ENCODE data around the gene RFTN1. TPM values are rescaled to one million over a fixed set of nuclear protein-coding genes. Genes with fewer than 3 reads are reported as not detected.
A peak's percentile ranks its signal among the peaks of the same experiment; 100 is the strongest.

RFTN1 gene
- total RNA-seq, 2 experiments from 2014 or later = 55.7 to 56.4 TPM

DNA sequence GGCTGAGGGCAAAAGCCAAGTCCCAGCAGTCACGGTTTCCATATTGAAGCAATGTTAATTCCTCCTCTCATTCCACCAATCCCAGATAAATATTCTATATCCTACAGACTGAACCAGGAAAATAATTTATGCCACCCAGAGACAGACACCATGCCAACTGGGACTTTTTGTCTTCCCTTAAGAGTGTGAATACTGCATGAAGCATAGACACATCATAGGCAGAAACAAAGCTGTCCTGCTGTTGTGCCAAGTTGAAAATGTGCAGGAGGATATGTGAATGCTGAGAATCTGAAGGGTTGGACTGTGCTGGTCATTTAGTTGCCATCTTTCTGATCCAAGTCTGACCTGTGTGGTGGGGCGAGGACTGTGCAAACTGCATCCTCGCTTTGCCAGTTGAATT is 37.7 kb downstream of the RFTN1 start:
- Histone ChIP-seq H3K4me3 (ENCODE audit: low read length) (no peak overlapping the region), H3K27me3 (ENCODE audit: control insufficient read depth in 1 of 2, insufficient read depth in 2 of 2, low read length in 2 of 2) (no peaks in the 10 kb centered on the region), H3K9me3 (ENCODE audit: control insufficient read depth in 1 of 2, insufficient read depth in 1 of 2, low read length in 2 of 2) (no peaks in the 10 kb centered on the region), H3K36me3 (ENCODE audit: insufficient read depth, low read length) (peaks cover 25% of the 10 kb centered on the region), H3K27ac (ENCODE audit: low read depth in 1 of 2, low read length in 2 of 2) (no peak overlapping the region), H3K4me1 (ENCODE audit: insufficient read depth, low read length) (peaks cover 34% of the 10 kb centered on the region)
- Mint-ChIP-seq H3K4me3 (peak overlapping the region; percentile 34), H3K9me3 (peaks cover 2% of the 10 kb centered on the region), H3K36me3 (ENCODE audit: low read depth) (peaks cover 87% of the 10 kb centered on the region), H3K27ac (peak overlapping the region; percentile 52), H3K27me3 (no peaks in the 10 kb centered on the region), H3K4me1 (ENCODE audit: low read depth) (peaks cover 71% of the 10 kb centered on the region)
- ChIA-PET CTCF (interaction anchor here (1.2 kb wide), 1 partner anchor 41 kb away, joined by 3 read pairs; no protein-coding TSS in a partner anchor), POLR2A (interaction anchor here (0.6 to 1.8 kb wide), 4 partner anchors 21 to 162 kb away, joined by 3 to 5 read pairs (median 4); partner anchors contain the start of gene RFTN1)
- ATAC-seq (ENCODE audit: poor library complexity) = no peak
- DNase-seq = no peak
- TF ChIP-seq CTCF (IDR thresholded peaks at IDR 0.05) = no peak
- intact Hi-C loops (cut with DNase I, micrococcal nuclease) = no loop called here

DNA sequence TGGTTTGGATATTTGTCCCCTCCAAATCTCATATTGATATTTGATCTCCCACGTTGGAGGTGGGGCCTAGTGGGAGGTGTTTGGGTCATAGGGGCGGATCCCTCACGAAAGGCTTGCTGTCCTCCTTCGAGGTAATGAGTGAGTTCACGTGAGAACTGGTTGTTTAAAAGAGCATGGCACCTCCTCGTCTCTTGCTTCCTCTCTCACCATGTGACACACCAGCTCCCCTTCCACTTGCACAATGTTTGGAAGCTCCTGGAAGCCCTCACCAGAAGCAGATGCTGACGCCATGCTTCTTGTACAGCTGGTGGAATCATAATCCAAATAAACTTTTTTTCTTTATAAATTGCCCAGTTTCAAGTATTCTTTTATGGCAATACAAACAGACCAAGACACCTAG is 38.6 kb downstream of the RFTN1 start:
- peaks cover 28% of the 10 kb centered on the region for H3K36me3 ChIP-seq (ENCODE audit: insufficient read depth, low read length)
- H3K9me3 ChIP-seq (ENCODE audit: control insufficient read depth in 1 of 2, insufficient read depth in 1 of 2, low read length in 2 of 2) = no peaks in the 10 kb centered on the region
- TF ChIP-seq CTCF (IDR thresholded peaks at IDR 0.05) = no peak
- intact Hi-C loops (cut with DNase I, micrococcal nuclease) = no loop called here
- Mint-ChIP-seq H3K36me3 (ENCODE audit: low read depth) (peaks cover 96% of the 10 kb centered on the region), H3K9me3 (peaks cover 2% of the 10 kb centered on the region), H3K27me3 (no peaks in the 10 kb centered on the region), H3K4me1 (ENCODE audit: low read depth) (peaks cover 62% of the 10 kb centered on the region), H3K4me3 (no peak overlapping the region), H3K27ac (no peak overlapping the region)
- H3K27ac ChIP-seq (ENCODE audit: low read depth in 1 of 2, low read length in 2 of 2) = no peak overlapping the region
- ATAC-seq (ENCODE audit: poor library complexity) = no peak
- ChIA-PET POLR2A (no interaction called here), CTCF (no interaction called here)
- H3K4me3 ChIP-seq (ENCODE audit: low read length) = no peak overlapping the region
- DNase-seq = no peak
- peaks cover 34% of the 10 kb centered on the region for H3K4me1 ChIP-seq (ENCODE audit: insufficient read depth, low read length)
- no peaks in the 10 kb centered on the region for H3K27me3 ChIP-seq (ENCODE audit: control insufficient read depth in 1 of 2, insufficient read depth in 2 of 2, low read length in 2 of 2)

DNA sequence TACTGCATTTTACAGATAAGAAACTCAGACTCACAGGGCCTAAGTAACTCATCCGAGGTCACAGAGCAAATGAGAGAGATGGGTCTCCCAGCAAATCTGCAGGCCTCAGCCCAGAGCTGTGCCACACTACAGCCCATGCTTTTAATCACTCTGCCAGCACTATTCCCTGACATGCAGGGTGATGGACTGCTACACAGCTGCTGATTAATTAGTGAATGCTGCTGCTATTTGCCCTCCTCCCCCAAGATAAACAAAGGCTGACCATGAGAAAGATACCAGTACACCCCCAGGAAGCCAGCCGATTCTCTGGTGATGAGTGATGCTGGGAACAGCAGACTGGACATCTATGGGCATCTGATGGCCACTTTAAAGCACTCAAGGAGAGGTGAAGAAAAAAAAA is 39.3 kb downstream of the RFTN1 start:
- POLR2A ChIA-PET = no interaction called here
- peak overlapping the region; percentile 30 for H3K27ac Mint-ChIP-seq

More for the DNA sequence above, 39.3 kb downstream of the RFTN1 start:
- H3K36me3 Mint-ChIP-seq (ENCODE audit: low read depth) = peaks cover 95% of the 10 kb centered on the region
- intact Hi-C loops (cut with DNase I, micrococcal nuclease) = no loop called here
- Histone ChIP-seq H3K27me3 (ENCODE audit: control insufficient read depth in 1 of 2, insufficient read depth in 2 of 2, low read length in 2 of 2) (no peaks in the 10 kb centered on the region), H3K4me3 (ENCODE audit: low read length) (no peak overlapping the region), H3K36me3 (ENCODE audit: insufficient read depth, low read length) (peaks cover 28% of the 10 kb centered on the region), H3K27ac (ENCODE audit: low read depth in 1 of 2, low read length in 2 of 2) (no peak overlapping the region), H3K9me3 (ENCODE audit: control insufficient read depth in 1 of 2, insufficient read depth in 1 of 2, low read length in 2 of 2) (no peaks in the 10 kb centered on the region), H3K4me1 (ENCODE audit: insufficient read depth, low read length) (peaks cover 36% of the 10 kb centered on the region)
- no peaks in the 10 kb centered on the region for H3K27me3 Mint-ChIP-seq
- CTCF ChIA-PET = no interaction called here
- TF ChIP-seq CTCF (IDR thresholded peaks at IDR 0.05) = no peak
- DNase-seq (no peak), ATAC-seq (ENCODE audit: poor library complexity) (no peak)
- H3K9me3 Mint-ChIP-seq = peaks cover 2% of the 10 kb centered on the region
- H3K4me1 Mint-ChIP-seq (ENCODE audit: low read depth) = peaks cover 59% of the 10 kb centered on the region
- no peak overlapping the region for H3K4me3 Mint-ChIP-seq

Data from CD4-positive, alpha-beta T cell (primary cell).